ENCODE data around the gene ELOVL2.
A peak's percentile ranks its signal among the peaks of the same experiment; 100 is the strongest.

Gene ELOVL2

GRCh38 chr6:11083956-11084355, 39.9 kb upstream of the ELOVL2 start:
- DNase-seq (ENCODE audit: low read depth), result no peak
- TF ChIP-seq, protein P1, sequence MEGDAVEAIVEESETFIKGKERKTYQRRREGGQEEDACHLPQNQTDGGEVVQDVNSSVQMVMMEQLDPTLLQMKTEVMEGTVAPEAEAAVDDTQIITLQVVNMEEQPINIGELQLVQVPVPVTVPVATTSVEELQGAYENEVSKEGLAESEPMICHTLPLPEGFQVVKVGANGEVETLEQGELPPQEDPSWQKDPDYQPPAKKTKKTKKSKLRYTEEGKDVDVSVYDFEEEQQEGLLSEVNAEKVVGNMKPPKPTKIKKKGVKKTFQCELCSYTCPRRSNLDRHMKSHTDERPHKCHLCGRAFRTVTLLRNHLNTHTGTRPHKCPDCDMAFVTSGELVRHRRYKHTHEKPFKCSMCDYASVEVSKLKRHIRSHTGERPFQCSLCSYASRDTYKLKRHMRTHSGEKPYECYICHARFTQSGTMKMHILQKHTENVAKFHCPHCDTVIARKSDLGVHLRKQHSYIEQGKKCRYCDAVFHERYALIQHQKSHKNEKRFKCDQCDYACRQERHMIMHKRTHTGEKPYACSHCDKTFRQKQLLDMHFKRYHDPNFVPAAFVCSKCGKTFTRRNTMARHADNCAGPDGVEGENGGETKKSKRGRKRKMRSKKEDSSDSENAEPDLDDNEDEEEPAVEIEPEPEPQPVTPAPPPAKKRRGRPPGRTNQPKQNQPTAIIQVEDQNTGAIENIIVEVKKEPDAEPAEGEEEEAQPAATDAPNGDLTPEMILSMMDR (IDR thresholded peaks at IDR 0.05; ENCODE audit: insufficient read depth, low read depth, low read length, missing control alignments), result no peak

DNA sequence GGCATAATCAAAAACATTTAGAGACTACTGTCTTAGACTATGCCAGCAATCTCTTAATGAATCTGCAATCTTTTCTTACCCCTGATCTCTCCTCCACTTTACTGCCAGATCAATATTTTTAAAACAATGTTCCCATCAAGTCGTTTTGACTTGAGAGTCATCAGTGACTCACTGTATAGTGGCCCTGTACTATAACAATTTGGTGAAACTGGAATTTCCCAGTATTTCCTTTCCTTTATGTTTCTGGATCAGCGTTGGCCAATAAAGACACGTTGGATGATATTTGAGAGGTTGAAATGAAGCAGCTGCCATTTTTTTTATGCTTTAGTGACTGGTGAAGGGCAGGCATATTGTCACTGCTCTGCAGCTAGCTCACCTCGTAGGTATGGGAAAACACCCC, 39.4 kb upstream of the ELOVL2 start:
- H3K4me3 ChIP-seq (ENCODE audit: low read length), result no peak overlapping the region
- DNase-seq (ENCODE audit: low read depth), result peak; percentile 58
- TF ChIP-seq, protein P1 (IDR thresholded peaks at IDR 0.05; ENCODE audit: insufficient read depth, low read depth, low read length, missing control alignments), result no peak

More at GRCh38 chr6:11083956-11084355, 39.9 kb upstream of the ELOVL2 start:
- H3K4me3 ChIP-seq (ENCODE audit: low read length), result no peak overlapping the region

DNA sequence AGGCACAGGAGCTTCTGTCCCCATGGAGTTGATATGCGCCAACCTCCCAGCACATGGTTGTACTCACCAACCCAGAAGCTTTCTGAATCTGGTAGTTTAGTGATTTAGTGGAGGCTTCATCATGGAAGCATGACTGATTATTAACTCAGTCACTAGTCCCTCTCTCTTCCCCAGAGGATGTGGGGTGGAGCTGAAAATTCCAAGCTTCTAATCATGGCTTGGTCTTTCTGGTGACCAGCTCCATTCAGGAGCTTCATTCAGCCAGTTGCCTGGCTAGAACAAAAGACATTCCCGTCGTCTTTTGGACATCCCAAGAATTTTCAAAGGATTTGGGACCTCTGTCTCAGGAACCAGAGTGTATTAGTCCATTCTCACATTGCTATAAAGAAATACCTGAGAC, 36.2 kb upstream of the ELOVL2 start:
- no peak overlapping the region for H3K4me3 ChIP-seq (ENCODE audit: low read length)
- DNase-seq (ENCODE audit: low read depth), result no peak
- TF ChIP-seq, protein P1 (IDR thresholded peaks at IDR 0.05; ENCODE audit: insufficient read depth, low read depth, low read length, missing control alignments), result no peak

GRCh38 chr6:11078266-11078665, 34.2 kb upstream of the ELOVL2 start:
- H3K4me3 ChIP-seq (ENCODE audit: low read length), result no peak overlapping the region
- TF ChIP-seq, protein P1 (IDR thresholded peaks at IDR 0.05; ENCODE audit: insufficient read depth, low read depth, low read length, missing control alignments), result no peak
- no peak for DNase-seq (ENCODE audit: low read depth)

- peak; percentile 49 for DNase-seq (ENCODE audit: low read depth)
- TF ChIP-seq, protein P1 (IDR thresholded peaks at IDR 0.05; ENCODE audit: insufficient read depth, low read depth, low read length, missing control alignments), result no peak
- H3K4me3 ChIP-seq (ENCODE audit: low read length), result no peak overlapping the region
Observed at GRCh38 chr6:11076540-11076939, 32.4 kb upstream of the ELOVL2 start.

- H3K4me3 ChIP-seq (ENCODE audit: low read length), result no peak overlapping the region
- no peak for DNase-seq (ENCODE audit: low read depth)
- TF ChIP-seq, protein P1 (IDR thresholded peaks at IDR 0.05; ENCODE audit: insufficient read depth, low read depth, low read length, missing control alignments), result no peak
Observed at GRCh38 chr6:11072101-11072500, 28.0 kb upstream of the ELOVL2 start.

DNA sequence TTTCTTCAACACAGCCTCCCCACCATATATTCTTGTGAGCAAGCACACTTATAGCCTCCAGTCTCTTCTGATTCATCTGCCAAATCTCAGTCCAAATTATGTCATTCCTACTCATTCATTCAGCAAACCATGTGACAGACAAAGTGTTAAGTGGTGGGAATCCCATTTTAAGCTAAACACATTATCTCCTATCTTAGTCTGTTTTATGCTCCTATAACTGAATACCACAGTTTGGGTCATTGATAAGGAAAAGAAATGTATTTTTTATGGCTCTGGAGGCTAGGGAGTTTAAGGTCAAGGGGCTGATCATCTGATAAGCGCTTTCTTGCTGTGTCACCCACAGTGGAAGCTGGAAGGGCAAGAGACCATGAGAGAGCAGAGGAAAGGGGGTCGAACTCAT, 25.7 kb upstream of the ELOVL2 start:
- no peak overlapping the region for H3K4me3 ChIP-seq (ENCODE audit: low read length)
- TF ChIP-seq, protein P1 (IDR thresholded peaks at IDR 0.05; ENCODE audit: insufficient read depth, low read depth, low read length, missing control alignments), result no peak
- peak; percentile 65 for DNase-seq (ENCODE audit: low read depth)
